IMR-90 (cell line): ENCODE results near the gene GSTM3. TPM values are rescaled to one million over a fixed set of nuclear protein-coding genes. Genes with fewer than 3 reads are reported as not detected.

ENCODE experiments used
- ATAC-seq: fragments of 200-7000 bp; cut with Tn5 transposase; 2 replicates; pipeline ENCODE4 v1.9.1; 2020; ENCODE audit warnings: low read depth, mild to moderate bottlenecking, moderate library complexity
- BruUV-seq: library from RNA; stranded (reverse); fragments of 400-500 nt; replicated peaks from 2 replicates; lab custom pipeline; 2021; lab: Mats Ljungman, UMichigan
- CTCF ChIA-PET: fragments of 300-600 bp; formaldehyde crosslinking; extraction: SDS; loops from one replicate; lab custom pipeline; 2021; ENCODE audit warnings: antibody characterized with exemption; lab: Yijun Ruan, JAX
- POLR2A ChIA-PET: fragments of 300-600 bp; sonication (Branson Sonifier 250); formaldehyde crosslinking; loops from one replicate; lab custom pipeline; 2022; ENCODE audit warnings: antibody characterized with exemption; ENCODE audit not compliant: unreplicated experiment; lab: Charles Lee
- DNase-seq: peaks from one replicate; pipeline ENCODE4 v3.0.0; 2013
- H2AFZ ChIP-seq: replicated peaks from 2 replicates; pipeline ENCODE3; 2013; ENCODE audit warnings: low read length, mild to moderate bottlenecking; ENCODE audit not compliant: poor library complexity
- H2AK5ac ChIP-seq: 2 replicates; pipeline ENCODE4 v1.6.1; 2013; ENCODE audit warnings: low read depth, low read length, inconsistent platforms
- H2AK9ac ChIP-seq: replicated peaks from 2 replicates; pipeline ENCODE3; 2013; ENCODE audit warnings: mild to moderate bottlenecking, low read depth, low read length, moderate library complexity; ENCODE audit not compliant: poor library complexity
- H2BK120ac ChIP-seq: 2 replicates; pipeline ENCODE4 v1.6.1; 2013; ENCODE audit warnings: low read depth, low read length, inconsistent platforms
- H2BK15ac ChIP-seq: 3 replicates; pipeline ENCODE4 v1.6.1; 2013; ENCODE audit warnings: low read depth, low read length, inconsistent platforms
- H2BK20ac ChIP-seq: 2 replicates; pipeline ENCODE4 v1.6.1; 2013; ENCODE audit warnings: low read depth, mild to moderate bottlenecking, inconsistent platforms, low read length, moderate library complexity
- H2BK5ac ChIP-seq: 2 replicates; pipeline ENCODE4 v1.6.1; 2013; ENCODE audit warnings: mild to moderate bottlenecking, low read depth, low read length, inconsistent platforms; ENCODE audit not compliant: poor library complexity, severe bottlenecking
- H3K14ac ChIP-seq: replicated peaks from 2 replicates; pipeline ENCODE4 v1.6.1; 2013; ENCODE audit warnings: low read depth, low read length, inconsistent platforms
- H3K18ac ChIP-seq: 2 replicates; pipeline ENCODE4 v1.6.1; 2013; ENCODE audit warnings: low read depth, low read length, control low read depth
- H3K23ac ChIP-seq: 2 replicates; pipeline ENCODE4 v1.6.1; 2013; ENCODE audit warnings: low read depth, low read length, inconsistent platforms
- H3K27ac ChIP-seq: 2 replicates; pipeline ENCODE4 v1.5.1; 2013; ENCODE audit warnings: mild to moderate bottlenecking, control low read depth, low read length; ENCODE audit not compliant: insufficient read depth
- H3K27me3 ChIP-seq: 2 replicates; pipeline ENCODE4 v1.6.1; 2013; ENCODE audit warnings: low read length; ENCODE audit not compliant: control insufficient read depth, insufficient read depth
- H3K36me3 ChIP-seq: 2 replicates; pipeline ENCODE4 v1.6.1; 2013; ENCODE audit warnings: low read length, mixed read lengths; ENCODE audit not compliant: control insufficient read depth, insufficient read depth
- H3K4ac ChIP-seq: 2 replicates; pipeline ENCODE4 v1.6.1; 2013; ENCODE audit warnings: low read depth, low read length, inconsistent platforms
- H3K4me1 ChIP-seq: 2 replicates; pipeline ENCODE4 v1.6.1; 2013; ENCODE audit warnings: low read length, mixed read lengths; ENCODE audit not compliant: control insufficient read depth, insufficient read depth
- H3K4me2 ChIP-seq: 2 replicates; pipeline ENCODE4 v1.6.1; 2013; ENCODE audit warnings: low read depth, mild to moderate bottlenecking, control low read depth, low read length, moderate library complexity
- H3K4me3 ChIP-seq: 2 replicates; pipeline ENCODE4 v1.5.1; 2013; ENCODE audit warnings: low read depth, mild to moderate bottlenecking, control low read depth, low read length, moderate library complexity; ENCODE audit not compliant: insufficient read depth
- H3K56ac ChIP-seq: 2 replicates; pipeline ENCODE4 v1.6.1; 2013; ENCODE audit warnings: low read length, inconsistent platforms; ENCODE audit not compliant: insufficient read depth; ENCODE audit errors: extremely low read depth
- H3K79me1 ChIP-seq, 2 experiments: 2 replicates each; pipeline ENCODE4 v1.6.1; 2013; ENCODE audit warnings: low read length in 2 of 2, inconsistent platforms in 1 of 2, low read depth in 1 of 2
- H3K9ac ChIP-seq: 2 replicates; pipeline ENCODE4 v1.6.1; 2013; ENCODE audit warnings: low read depth, low read length, control low read depth
- H3K9me1 ChIP-seq: 2 replicates; pipeline ENCODE4 v1.6.1; 2013; ENCODE audit warnings: low read length, inconsistent platforms; ENCODE audit not compliant: insufficient read depth
- H3K9me3 ChIP-seq: 2 replicates; pipeline ENCODE4 v1.6.1; 2013; ENCODE audit warnings: low read length; ENCODE audit not compliant: control insufficient read depth, insufficient read depth
- H4K20me1 ChIP-seq: 2 replicates; pipeline ENCODE4 v1.6.1; 2013; ENCODE audit warnings: low read length, inconsistent platforms; ENCODE audit not compliant: insufficient read depth
- H4K5ac ChIP-seq: 2 replicates; pipeline ENCODE4 v1.6.1; 2013; ENCODE audit warnings: mild to moderate bottlenecking, low read depth, low read length, control low read depth
- H4K8ac ChIP-seq, 2 experiments: 2 replicates each; pipeline ENCODE4 v1.6.1; 2013; ENCODE audit warnings: low read depth in 2 of 2, low read length in 2 of 2, control low read depth in 1 of 2, inconsistent platforms in 1 of 2
- H4K91ac ChIP-seq: 2 replicates; pipeline ENCODE4 v1.6.1; 2013; ENCODE audit warnings: low read depth, low read length, inconsistent platforms; ENCODE audit not compliant: insufficient read depth
- CHD1 ChIP-seq: IDR thresholded peaks from 2 replicates; pipeline ENCODE4 v1.6.1; 2012; ENCODE audit warnings: low read depth, low read length, improper control_type of control experiment
- ELK1 ChIP-seq: fragments of 150-350 bp; IDR thresholded peaks from 2 replicates; pipeline ENCODE4 v1.6.1; 2016; ENCODE audit warnings: low read depth, mild to moderate bottlenecking, low read length, moderate library complexity, borderline replicate concordance
- WGBS, 2 experiments: methylation state at CpG; one replicate each; pipeline versions ENCODE4 v1.1.5 to v1.1.7; 2013; ENCODE audit warnings: missing lambda C conversion rate in 2 of 2; ENCODE audit not compliant: insufficient read length in 1 of 2; ENCODE audit errors: extremely low coverage in 2 of 2; 5-methylcytosine and 5-hydroxymethylcytosine counted together
- dilution Hi-C: fragments of 300-500 bp; cut with HindIII; formaldehyde crosslinking; loops from one replicate; pipeline ENCODE4 v1.14.3; 2018; ENCODE audit warnings: low sequenced_read_pairs; ENCODE audit not compliant: unreplicated experiment
- in situ Hi-C: fragments of 300-500 bp; cut with MboI; formaldehyde crosslinking; loops from 3 replicates; pipeline ENCODE4 v1.14.3; 2019; ENCODE audit warnings: low sequenced_read_pairs, inconsistent platforms, mixed read lengths
- intact Hi-C: fragments of 100-400 bp; cut with micrococcal nuclease; formaldehyde crosslinking; loops from 2 replicates; pipeline ENCODE4 v1.10.0; 2022
- polyA plus RNA-seq, 3 experiments: library from polyadenylated mRNA; depleted of rRNA; stranded (reverse); fragments of >200 nt; gene quantifications; 2 replicates each; pipeline ENCODE4 v1.2.3, GENCODE V29; 2012; ENCODE audit warnings: low replicate concordance in 1 of 3
- total RNA-seq: library from RNA; depleted of rRNA; stranded (reverse); fragments of >200 nt; gene quantifications from 2 replicates; pipeline ENCODE4 v1.2.3, GENCODE V29; 2012

The GSTM3 gene
- total and polyA plus RNA-seq, 2 of the 4 experiments (the other 2 are of a cell fraction): 102 to 131 TPM

- in situ Hi-C loops: no loop called here
These were observed 8.4 kb downstream of the GSTM3 start for GRCh38 chr1:109732390-109732881.

More at GRCh38 chr1:109732390-109732881, 8.4 kb downstream of the GSTM3 start:
- Histone ChIP-seq H3K27me3 (peaks cover 4% of the 10 kb centered on the region; the same call in 1 of the 2 replicates), H3K4ac (no peak overlapping the region), H2BK5ac (no peak overlapping the region), H3K18ac (no peak overlapping the region), H2BK15ac (no peak overlapping the region), H3K9ac (no peak overlapping the region), H3K36me3 (peaks cover 9% of the 10 kb centered on the region), H3K9me3 (no peaks in the 10 kb centered on the region), H3K4me1 (no peaks in the 10 kb centered on the region), H4K5ac (no peak overlapping the region), H3K27ac (no peak overlapping the region), H4K20me1 (no peaks in the 10 kb centered on the region), H2AK9ac (no peak overlapping the region), H2AFZ (no peak overlapping the region), H3K4me2 (no peak overlapping the region), H3K4me3 (no peak overlapping the region), H2BK120ac (no peak overlapping the region), H2BK20ac (no peak overlapping the region), H3K79me1 (no peaks in the 10 kb centered on the region), H3K23ac (no peak overlapping the region), H3K9me1 (no peaks in the 10 kb centered on the region), H4K91ac (no peak overlapping the region), H3K14ac (no peak overlapping the region), H3K56ac (no peak overlapping the region), H2AK5ac (no peak overlapping the region), H4K8ac (no peak overlapping the region)
- TF ChIP-seq ELK1 (no peak), CHD1 (no peak)
- 80% methylated on average over 1 of the region's 3 CpGs; no CpG with 5 or more reads in 1 of the 2 experiments for WGBS, 2 experiments
- no peak for DNase-seq
- no TSS peak for BruUV-seq
- ATAC-seq: no peak
- ChIA-PET POLR2A (no interaction called here), CTCF (no interaction called here)
- dilution Hi-C loops: no loop called here
- intact Hi-C loops: no loop called here
